Measurements from ENCODE around the gene BCAT1.
A peak's percentile ranks its signal among the peaks of the same experiment; 100 is the strongest.
"Not testable (repeated sequence)": the region's sequence is repeated elsewhere in the genome, so short reads cannot be mapped to it uniquely, and the experiment has no call there.

BCAT1 gene

GRCh38 chr12:24926080-24926479, 22.8 kb downstream of the BCAT1 start:
- not testable (repeated sequence) for DNase-seq

DNA sequence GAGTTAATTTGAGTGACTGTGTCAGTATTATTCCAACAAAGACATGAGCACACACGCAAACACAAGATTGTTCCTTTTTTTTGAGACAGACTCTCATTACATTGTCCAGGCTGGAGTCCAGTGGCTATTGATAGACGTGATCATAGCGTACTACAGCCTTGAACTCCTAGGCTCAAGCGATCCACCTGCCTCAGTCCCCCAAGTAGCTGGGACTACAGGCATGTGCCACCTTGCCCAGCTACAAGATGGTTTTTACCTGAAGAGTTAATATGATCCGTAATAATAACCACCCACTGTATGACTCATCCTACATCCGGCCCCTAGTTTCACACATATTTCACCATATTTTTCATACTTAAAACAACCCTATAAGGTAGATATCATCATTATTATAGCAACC, 26.8 kb downstream of the BCAT1 start:
- DNase-seq, result peak; percentile 19 to 26

DNA sequence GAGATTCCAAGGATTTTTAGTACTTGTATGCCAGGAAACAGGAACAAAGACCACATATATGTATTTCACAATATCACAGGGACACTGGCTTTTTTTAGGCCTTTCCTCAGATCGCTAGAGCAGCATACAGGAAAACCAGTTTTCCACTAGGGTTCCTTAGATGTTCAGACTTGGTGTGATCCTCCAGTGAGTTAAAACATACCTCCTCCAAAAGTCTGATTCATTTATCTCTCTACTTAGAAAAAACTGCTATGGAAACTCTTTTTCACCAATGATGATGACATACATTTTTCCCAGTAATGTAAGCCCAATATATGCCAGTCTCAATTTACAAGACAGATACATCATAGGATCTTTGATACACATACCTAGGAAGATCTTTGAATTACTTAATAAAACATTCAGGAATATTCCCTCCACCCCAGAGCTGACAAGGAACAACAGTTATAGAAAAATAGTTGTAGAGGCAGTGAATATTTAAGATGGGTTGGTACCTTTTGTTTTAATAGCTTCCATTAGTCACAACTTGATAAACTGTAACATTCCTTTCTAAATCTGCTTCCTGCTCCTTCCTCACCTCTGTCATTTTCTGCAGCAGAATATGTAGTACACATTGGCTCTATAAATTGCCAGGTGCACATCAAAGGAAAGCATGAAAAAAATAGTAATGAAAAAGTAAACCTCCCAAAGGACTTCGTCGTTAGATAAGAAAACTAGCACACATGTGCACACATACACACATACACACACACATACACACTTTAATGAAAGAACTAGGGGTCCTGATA, 27.5 kb downstream of the BCAT1 start:
- no peak for DNase-seq

DNA sequence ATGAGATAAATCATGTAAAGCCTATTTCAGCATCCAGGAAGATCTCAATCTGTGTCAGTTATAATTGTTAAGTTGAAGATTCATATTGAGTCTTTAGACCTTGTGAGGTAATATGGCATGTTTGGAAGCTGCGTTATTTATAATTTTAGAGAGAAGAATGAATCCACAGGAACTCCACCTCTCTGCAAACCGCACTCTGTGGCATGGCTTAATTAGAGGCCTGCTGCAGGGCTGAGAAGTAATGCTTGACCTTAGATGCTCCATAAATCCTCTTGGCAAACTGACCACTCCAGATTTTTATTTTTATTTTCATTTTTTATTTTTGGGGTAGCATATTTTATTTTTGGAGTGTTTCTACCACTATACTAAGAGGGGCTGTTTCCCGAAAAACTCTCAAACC, 28.8 kb downstream of the BCAT1 start:
- no peak for DNase-seq

- no peak for DNase-seq
Observed at GRCh38 chr12:24919346-24920001, 29.4 kb downstream of the BCAT1 start.

DNA sequence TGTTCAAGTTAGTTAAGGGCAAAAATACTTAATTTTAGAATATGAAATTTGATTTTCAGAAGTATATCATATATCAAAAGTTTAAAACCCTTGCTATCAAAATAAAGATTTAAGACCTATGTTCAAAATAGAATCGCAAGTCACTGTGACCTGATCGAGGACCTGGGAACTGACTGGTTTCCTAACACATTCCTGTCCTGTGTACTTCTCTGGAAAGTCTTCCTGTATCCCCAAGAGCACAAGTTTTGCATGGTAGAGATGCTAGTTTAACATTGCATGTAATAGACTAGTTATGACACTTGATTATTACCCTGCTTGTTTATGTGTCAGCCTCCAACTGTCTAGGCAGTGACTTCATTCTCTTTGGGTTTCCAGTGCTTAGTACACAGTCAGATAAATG, 30.3 kb downstream of the BCAT1 start:
- no peak for DNase-seq

GRCh38 chr12:24915501-24915900, 33.4 kb downstream of the BCAT1 start:
- no peak for DNase-seq

- DNase-seq, result no peak
Observed at GRCh38 chr12:24913953-24914352, 34.9 kb downstream of the BCAT1 start.

- no peak for DNase-seq
Observed at GRCh38 chr12:24913130-24913529, 35.8 kb downstream of the BCAT1 start.

GRCh38 chr12:24911271-24911791, 37.6 kb downstream of the BCAT1 start:
- peak in 1 of 2 donors; percentile 24 for DNase-seq

DNA sequence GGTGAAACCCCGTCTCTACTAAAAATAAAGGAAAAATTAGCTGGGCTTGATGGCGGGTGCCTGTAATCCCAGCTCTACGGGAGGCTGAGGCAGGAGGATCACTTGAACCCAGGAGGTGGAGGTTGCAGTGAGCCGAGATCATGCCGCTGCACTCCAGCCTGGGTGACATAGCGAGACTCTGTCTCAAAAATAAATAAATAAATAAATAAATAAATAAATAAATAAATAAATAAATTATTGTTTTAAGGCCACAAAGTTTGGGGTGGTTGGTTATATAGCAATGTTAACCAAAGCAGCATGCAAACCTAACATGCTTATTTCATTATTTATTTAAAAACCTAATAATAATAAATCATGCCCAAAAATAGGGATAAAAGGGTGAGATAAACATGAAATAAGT, 38.7 kb downstream of the BCAT1 start:
- not testable (repeated sequence) for DNase-seq

- peak; percentile 98 for DNase-seq
Observed at GRCh38 chr12:24909667-24910066, 39.2 kb downstream of the BCAT1 start.

DNA sequence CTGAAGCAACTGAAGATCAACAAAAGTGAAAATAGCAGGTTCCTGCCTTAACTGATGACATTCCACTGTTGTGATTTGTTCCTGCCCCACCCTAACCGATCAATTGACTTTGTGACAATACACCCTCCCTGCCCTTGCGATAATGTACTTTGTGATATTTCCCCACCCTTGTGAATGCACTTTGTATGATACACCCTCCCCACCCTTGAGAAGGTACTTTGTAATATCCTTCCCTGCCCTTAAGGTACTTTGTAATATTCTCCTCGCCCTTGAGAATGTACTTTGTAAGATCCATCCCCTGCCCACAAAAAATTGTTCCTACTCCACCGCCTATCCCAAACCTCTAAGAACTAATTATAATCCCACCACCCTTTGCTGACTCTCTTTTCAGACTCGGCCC, 41.4 kb downstream of the BCAT1 start:
- DNase-seq, result no peak

GRCh38 chr12:24906141-24906540, 42.8 kb downstream of the BCAT1 start:
- DNase-seq, result no peak

DNA sequence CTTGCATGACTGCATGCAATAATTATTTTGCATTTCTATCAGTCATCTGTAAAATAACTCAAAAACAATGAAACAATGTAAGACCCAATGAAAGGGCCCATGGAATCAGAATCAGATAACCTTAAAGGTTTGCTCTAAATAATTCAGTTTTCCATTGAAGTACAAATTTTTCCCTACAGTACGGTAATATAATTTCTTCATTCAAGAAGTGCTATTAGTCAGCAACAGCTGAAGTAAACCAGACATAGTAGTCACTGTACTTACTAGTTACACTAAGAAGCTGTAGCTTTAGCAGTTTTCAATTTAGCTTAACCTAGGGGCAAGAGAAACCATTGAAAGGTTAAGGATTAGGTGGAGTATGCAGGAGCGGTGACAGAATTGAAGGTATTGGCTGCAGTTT, 43.5 kb downstream of the BCAT1 start:
- DNase-seq, result no peak

- no peak for DNase-seq
Observed at GRCh38 chr12:24904871-24905270, 44.0 kb downstream of the BCAT1 start.

DNA sequence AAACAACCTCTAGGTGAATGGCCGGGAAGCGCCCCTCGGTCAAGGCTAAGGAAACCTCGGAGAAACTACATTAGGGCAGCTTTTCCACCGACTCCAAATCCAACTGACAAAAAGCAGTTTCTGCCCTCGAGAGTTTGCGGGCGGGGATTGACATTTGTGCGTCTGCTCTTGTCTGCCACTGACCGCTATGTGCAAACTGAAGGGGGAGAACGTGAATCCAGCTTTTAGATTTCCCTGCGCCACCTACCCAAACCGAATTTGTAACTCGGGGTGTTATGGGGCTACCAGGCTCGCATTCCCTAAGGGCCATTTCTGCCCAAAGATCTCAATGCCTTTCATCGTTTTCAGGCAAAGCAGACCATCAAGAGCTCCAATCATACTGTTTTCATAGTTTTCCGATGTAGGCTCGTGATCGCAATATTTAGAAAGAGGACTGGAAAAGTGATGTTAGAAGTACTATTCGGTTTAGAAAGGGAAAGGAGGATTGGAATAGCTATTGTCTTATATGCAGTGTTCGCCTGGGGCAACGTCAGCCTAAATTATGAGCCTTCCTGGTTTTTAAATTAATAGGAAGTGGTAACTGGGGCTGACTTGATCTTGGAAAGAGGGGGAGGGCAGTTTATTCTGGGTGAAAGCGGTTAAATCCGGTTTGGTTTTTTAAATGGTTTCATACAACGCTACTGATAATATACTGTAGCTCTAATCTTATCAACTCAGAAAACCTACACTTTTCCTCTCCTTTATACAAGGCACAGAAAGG, 45.4 kb downstream of the BCAT1 start:
- DNase-seq, result peak; percentile 73 to 78

- peak; percentile 27 to 65 for DNase-seq
Observed at GRCh38 chr12:24902511-24903328, 46.2 kb downstream of the BCAT1 start.

GRCh38 chr12:24901576-24902461, 47.1 kb downstream of the BCAT1 start:
- DNase-seq, result peak; percentile 34 to 67

DNA sequence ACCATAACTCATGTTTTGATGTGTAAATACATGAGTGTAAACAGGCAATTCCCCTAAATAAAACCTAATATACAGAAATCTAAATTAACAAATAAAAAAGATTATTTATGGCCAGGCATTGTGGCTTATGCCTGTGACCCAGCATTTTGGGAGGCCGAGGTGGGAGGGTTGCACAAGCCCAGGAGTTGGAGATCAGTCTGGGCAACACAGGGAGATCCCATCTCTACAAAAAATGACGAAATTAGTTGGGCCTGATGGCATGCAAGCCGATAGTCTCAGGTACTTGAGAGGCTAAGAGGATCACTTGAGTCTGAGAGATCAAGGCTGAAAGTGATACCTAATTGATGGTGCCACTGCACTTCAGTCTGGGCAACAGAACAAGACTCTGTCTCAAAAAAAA, 48.7 kb downstream of the BCAT1 start:
- DNase-seq, result peak; percentile 7 to 56

- DNase-seq, result peak; percentile 49 to 70
Observed at GRCh38 chr12:24899503-24900075, 49.3 kb downstream of the BCAT1 start.
